ENCODE data around the gene APBB3.
"Not testable (repeated sequence)": the region's sequence is repeated elsewhere in the genome, so short reads cannot be mapped to it uniquely, and the experiment has no call there.

Gene APBB3
- long read RNA-seq, donor 1, partial matches to known transcripts: 5 of 14 reads
- long read RNA-seq, donor 1, other reads (novel, unspliced or antisense): 0 of 14 reads
- long read RNA-seq, donor 2, partial matches to known transcripts: 0 of 2 reads
- long read RNA-seq, donor 2, other reads (novel, unspliced or antisense): 0 of 2 reads
- long read RNA-seq, donor 3, transcript APBB3-220 (6 exons, 723 nt): major isoform, 5 of 7 reads
- long read RNA-seq, donor 3, partial matches to known transcripts: 0 of 7 reads
- long read RNA-seq, donor 3, other reads (novel, unspliced or antisense): 0 of 7 reads
- long read RNA-seq, donor 4, partial matches to known transcripts: 15 of 24 reads
- long read RNA-seq, donor 4, other reads (novel, unspliced or antisense): 0 of 24 reads
- long read RNA-seq, donor 5, partial matches to known transcripts: 0 of 5 reads
- long read RNA-seq, donor 5, other reads (novel, unspliced or antisense): 0 of 5 reads
- long read RNA-seq, donor 6, partial matches to known transcripts: 0 of 6 reads
- long read RNA-seq, donor 6, other reads (novel, unspliced or antisense): 0 of 6 reads
- long read RNA-seq, donor 7, partial matches to known transcripts: 17 of 25 reads
- long read RNA-seq, donor 7, other reads (novel, unspliced or antisense): 0 of 25 reads
- long read RNA-seq, donor 8, transcript APBB3-208 (2 exons, 875 nt): major isoform, 6 of 10 reads
- long read RNA-seq, donor 8, partial matches to known transcripts: 0 of 10 reads
- long read RNA-seq, donor 8, other reads (novel, unspliced or antisense): 0 of 10 reads

DNA sequence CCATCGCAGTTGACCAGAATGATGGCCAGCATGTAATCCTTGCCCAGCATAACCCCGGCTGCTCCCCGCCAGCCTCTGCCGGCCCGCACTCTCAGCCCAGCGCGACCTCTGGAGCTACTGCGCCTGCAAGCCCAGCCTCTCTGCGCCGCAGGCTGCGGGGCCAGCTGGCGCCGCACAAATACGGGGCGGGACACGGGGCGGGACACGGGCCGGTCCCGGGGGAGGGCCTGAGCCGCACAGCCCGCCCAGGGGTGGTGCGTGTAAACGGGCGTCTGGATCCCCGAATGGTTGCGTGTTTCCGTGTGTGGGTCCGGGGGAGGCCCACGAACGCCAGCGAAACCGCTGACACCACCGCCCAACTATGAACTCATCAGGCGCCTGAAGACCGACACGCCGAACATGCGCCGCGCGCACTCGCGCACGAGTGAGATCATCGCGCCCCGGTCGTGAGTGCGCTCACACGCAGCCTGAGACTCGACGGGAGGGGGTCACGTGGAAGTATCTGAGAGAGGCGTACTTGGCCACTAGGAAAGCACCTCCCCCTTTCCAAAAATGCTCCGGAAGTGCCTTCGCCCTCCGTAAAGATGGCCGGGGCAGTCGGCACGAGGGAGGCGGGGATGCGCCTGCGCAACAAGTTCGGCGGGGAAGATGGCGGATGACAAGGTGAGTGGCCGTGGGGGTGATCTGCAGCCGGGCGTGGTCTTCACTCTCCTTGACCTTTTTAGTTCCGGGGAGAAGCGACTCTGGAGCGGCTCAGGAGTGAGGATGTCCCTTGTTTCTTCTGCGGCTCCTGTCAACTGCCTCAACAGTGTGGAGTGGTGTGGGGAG is at the start of gene APBB3, which contains the start of gene SLC35A4:
Gene APBB3 (minus strand): TSS at position 403 of the 828 bp plus-strand sequence. CDS start 353 bp downstream, at position 50.
Gene SLC35A4 (plus strand): TSS at position 633 of the 828 bp plus-strand sequence. CDS start 2,342 bp downstream, outside the sequence.
- DNase-seq: peak; percentile 96

DNA sequence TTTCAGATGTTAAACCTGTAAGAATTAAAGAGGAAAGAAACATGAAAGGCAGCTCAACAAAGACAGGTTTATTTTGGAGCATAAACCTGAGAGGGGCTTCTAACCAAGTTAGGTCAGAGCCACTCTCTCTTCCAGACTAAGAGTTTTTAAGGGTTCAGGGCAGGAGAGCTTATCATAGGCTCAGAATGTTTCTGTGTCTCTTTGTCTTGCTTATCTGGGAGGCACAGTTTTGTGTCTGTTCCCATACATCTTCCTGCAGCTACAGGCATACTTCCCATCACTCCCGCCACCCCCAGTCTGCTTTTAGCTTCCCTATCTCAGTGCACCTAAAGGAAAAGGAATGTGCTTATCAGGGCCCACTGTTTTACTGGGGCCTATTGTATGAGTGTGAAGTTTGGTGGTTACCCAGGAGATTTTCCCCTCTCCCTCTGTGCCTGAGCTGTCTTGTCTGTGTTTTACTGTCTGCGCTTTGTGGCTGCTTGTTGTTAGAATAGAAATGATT is 46.7 kb upstream of the APBB3 start:
- no peak for DNase-seq

DNA sequence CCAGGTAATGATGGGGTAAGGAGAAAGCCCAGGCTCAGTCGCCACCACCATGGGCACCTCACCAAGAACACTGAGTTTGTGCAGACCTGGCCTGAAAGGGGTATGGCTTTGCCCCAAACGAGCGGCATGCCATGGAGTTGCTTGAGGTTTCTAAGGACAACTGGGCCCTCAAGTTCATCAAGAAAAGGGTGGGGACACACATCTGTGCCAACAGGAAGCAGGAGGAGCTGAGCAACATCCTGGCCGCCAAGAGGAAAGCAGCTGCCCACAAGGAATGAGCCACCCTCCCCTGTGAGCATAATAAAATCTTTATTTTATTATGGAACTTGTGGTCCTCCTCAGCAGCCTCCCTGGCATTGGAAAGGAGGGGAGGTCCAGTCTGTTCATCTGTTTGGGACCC is 44.7 kb upstream of the APBB3 start:
- no peak for DNase-seq

- DNase-seq: no peak
Measured at GRCh38 chr5:140608722-140609121, 44.3 kb upstream of the APBB3 start.

DNA sequence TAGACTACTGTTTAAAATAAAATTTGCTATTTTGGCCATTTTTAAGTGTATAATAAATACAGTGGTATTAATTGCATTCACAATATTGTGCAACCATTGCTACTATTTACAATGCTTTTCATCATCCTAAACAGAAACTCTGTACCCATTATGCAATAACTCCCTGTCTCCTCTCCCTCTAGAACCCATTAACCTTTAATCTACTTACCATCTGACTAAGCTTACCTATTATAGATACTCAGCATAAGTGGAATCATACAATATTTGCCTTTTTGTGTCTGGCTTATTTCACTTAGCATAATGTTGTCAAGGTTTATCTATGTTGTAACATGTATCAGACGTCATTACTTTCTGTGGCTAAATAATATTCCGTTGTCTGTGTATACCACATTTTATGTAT is 42.6 kb upstream of the APBB3 start:
- no peak for DNase-seq

- no peak for DNase-seq
Measured at GRCh38 chr5:140605879-140606278, 41.5 kb upstream of the APBB3 start.

- no peak for DNase-seq
Measured at GRCh38 chr5:140603734-140604133, 39.3 kb upstream of the APBB3 start.

DNA sequence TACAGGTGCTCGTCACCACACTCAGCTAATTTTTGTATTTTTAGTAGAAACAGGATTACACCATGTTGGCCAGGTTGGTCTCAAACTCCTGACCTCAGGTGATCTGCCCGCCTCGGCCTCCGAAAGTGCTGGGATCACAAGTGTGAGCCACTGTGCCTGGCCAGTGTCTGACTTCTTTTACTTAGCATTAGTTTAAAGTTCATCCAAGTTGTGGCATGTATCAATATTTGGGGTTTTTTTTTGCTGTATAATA is 39.0 kb upstream of the APBB3 start:
- not testable (repeated sequence) for DNase-seq

DNA sequence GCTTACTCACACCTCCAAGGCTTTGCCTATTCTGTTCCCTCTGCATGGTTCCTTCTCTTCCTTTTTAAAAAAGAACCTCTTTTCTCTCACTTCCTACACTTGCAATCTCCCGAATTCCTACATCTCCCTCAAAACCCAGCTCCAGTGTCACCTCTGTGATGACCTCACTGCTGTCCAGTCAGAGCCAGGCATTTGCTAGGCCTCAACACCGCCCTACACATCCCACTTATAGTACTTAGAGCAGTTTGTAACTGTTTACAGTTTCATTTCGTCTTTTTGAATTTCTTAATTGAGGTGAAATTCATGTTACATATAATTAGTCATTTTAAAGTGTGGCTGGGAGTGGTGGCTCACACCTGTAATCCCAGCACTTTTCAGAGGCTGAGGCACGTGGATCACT is 37.7 kb upstream of the APBB3 start:
- DNase-seq: no peak

- DNase-seq: no peak
Measured at GRCh38 chr5:140600096-140600495, 35.7 kb upstream of the APBB3 start.

GRCh38 chr5:140598836-140599235 is 34.4 kb upstream of the APBB3 start:
- DNase-seq: no peak

DNA sequence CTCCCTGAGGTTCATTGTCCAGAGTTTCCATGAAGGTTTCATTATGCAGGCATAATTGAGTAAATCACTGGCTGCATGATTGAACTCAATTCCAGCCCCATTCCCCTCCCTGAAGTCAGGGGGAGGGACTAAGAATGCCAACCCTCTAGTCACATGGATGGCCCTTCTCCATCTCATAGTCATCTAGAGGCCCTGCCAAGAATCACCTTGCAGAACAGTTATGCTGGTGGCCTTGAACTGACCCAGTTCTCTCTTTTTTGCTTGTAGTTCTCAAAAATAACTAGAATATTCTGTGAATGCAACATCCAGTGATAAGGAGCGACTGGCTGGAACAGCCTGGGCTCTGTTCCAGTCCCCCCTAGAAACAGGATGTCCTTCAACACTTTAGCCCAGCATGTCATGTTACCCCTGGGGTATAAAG is 31.9 kb upstream of the APBB3 start:
- no peak for DNase-seq

GRCh38 chr5:140595538-140596300 is 31.3 kb upstream of the APBB3 start:
- no peak for DNase-seq

DNA sequence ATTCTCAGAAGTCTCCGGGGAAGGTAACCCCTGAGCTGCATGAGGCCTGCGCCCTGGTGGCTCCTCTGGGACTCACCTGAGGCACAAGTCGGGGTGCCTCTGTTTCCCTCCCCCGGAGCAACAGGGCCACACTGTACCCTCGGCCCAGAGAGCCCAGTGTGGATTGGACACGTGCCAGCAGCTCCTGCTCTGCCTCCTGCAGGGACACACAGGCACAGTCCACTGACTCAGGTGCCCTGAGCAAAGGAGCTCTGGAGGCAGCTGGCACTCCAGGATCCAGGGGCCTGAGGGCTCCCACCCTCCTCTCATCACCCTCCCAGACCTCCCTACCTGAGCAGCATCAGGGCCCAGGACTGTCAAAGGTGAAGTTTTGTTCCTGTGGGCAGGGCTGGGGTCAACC is 29.8 kb upstream of the APBB3 start:
- DNase-seq: no peak

DNA sequence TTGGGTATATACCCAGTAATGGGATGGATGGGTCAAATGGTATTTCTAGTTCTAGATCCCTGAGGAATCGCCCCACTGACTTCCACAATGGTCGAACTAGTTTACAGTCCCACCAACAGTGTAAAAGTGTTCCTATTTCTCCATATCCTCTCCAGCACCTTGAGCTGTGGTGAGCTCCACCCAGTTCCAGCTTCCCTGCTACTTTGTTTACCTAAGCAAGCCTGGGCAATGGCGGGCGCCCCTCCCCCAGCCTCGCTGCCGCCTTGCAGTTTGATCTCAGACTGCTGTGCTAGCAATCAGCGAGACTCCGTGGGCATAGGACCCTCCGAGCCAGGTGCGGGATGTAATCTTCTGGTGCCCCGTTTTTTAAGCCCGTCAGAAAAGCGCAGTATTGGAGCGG is 28.7 kb upstream of the APBB3 start:
- DNase-seq: not testable (repeated sequence)

DNA sequence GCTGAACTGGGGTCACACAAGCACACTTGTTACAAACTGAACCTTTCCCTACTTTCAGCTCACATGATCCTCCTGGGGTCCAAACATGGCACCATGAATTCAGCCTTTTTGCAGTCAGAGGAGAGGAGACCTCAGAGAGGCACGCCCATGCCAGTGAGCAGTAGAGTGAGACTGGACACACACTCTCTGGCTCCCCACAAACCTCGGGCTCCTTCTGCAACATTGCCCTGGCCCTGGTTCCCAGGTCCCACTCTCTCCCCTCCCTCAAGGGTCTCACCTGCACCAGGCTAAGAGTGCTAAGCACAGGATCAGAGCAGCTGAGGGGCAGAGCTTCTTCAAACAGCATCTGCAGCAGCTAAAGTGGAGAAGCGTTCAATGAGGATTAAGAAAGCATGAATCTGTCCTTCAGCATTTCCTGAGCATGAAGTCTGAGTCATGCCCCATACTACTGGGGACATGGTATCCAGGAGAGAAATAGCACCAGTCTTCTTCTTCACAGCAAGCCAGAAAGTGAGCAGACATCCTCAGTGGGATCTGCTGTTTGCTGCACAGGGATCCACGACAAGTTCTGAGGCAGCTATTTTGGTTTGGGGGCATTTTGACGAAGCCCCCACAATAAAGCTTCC is 27.5 kb upstream of the APBB3 start:
- DNase-seq: no peak

DNA sequence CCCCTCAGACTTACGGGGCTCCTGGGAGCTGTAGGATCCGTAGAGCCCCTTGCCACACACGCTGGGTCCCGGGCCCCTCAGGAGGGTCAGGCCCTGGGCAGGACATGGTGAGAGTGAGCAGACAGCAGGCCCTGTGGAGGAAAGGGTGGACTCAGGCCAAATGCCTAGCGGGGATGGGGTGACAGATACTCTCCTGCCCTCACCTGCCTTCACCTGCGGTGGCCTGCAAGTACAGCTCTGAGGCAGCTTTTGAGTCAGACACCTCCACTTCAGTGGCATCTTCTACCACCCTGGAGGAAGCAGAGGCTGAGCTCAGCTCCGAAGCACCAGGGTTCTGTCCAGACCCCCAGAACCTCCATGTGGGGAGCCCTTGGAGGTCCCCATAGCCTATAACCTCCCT is 26.5 kb upstream of the APBB3 start:
- DNase-seq: no peak

DNA sequence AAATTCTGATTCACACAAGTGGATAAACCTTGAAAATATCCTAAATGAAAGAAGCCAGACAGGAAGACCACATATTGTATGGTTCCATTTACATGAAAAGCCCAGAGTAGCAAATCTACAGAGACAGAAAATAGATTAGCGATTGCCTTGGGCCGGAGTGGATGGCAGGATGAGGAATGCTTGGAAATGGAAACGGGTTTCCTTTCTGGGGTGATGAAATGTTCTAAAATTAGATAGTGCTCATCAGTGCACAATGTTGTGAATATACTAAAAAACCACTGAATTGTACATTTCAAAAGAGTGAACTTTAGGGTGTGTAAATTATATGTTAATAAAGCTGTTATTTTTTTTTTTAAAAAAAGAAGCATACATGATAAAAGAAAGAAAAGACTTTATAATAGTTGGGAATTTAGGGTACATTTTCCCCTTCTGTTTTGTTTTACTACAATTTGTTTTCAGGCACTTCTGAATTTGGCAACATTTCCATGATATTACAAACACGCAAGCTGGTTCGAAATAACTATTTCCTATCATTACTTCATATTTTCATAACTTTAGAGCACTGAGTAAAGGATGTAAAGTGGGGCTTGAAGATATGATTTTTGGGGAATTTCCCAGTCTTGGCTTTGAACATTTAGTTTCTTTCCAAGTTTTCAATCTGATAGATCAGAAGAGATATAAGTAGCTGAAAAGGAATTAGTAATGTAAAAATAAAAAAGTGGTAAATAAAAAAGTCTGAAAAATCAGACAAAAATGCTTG is 24.1 kb upstream of the APBB3 start:
- no peak for DNase-seq

GRCh38 chr5:140587495-140587894 is 23.1 kb upstream of the APBB3 start:
- no peak for DNase-seq

DNA sequence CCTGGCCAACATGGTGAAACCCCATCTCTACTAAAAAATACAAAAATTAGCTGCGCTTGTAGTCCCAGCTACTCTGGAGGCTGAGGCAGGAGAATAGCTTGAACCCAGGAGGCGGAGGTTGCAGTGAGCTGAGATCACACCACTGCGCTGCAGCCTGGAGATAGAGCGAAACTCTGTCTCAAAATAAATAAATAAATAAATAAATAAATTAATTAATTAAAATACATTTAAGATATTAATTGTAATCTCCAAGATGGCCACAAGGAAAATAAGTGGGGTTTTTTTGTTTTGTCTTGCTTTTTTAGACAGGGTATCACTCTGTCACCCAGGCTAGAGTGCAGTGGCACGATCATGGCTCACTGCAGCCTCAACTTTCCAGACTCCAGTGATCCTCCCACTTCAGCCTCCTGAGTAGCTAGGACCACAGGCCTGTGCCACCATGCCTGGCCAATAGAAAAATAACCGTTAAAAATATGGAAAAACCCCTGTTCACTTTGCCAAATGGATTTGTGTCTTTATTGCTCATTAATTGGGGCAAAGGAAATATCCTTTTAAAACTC is 14.9 kb upstream of the APBB3 start:
- not testable (repeated sequence) for DNase-seq

All from right kidney (tissue), 9 donors.